Measurements from ENCODE around the gene TM6SF1. TPM values are rescaled to one million over a fixed set of nuclear protein-coding genes. Genes with fewer than 3 reads are reported as not detected.

TM6SF1 gene
- under 1 TPM in 1 of 2 donors, not detected in 1; 0.33 TPM for total RNA-seq

GRCh38 chr15:83106994-83107840 lies at the start of gene TM6SF1:
Gene TM6SF1, plus strand, starts transcription at chr15:83107645. Its CDS starts 36 bp downstream, at chr15:83107681.

GRCh38 chr15:83066734-83067637 lies 40.5 kb upstream of the TM6SF1 start, which contains the start of gene BTBD1:
Gene BTBD1, minus strand, starts transcription at chr15:83067252. Its CDS starts 101 bp downstream, at chr15:83067151.

Small RNAs within 50 kb of the gene (small RNA-seq; reads per million reads assigned to genes)
- gene MIR4515 = 0 to 0.35 reads per million in 2 donors

Other genes starting within 250 kb of the TM6SF1 start
- 1 to 10 TPM; 5.0 to 9.3 TPM for gene HOMER2, start 154.9 kb upstream of the TM6SF1 start, total RNA-seq
- gene RAMAC, start 121.4 kb upstream of the TM6SF1 start, total RNA-seq = 10 to 100 TPM; 27.5 to 41.6 TPM
- 10 to 100 TPM; 12.3 to 14.1 TPM for gene C15orf40, start 96.0 kb upstream of the TM6SF1 start, total RNA-seq
- gene BTBD1, start 40.4 kb upstream of the TM6SF1 start, total RNA-seq = 100 to 1,000 TPM in 1 of 2 donors, 10 to 100 TPM in 1; 88.1 to 117 TPM
- gene HDGFL3, start 100.2 kb downstream of the TM6SF1 start, total RNA-seq = 10 to 100 TPM; 20.0 to 27.5 TPM
- 1 to 10 TPM; 1.4 to 2.0 TPM for gene BNC1, start 177.0 kb downstream of the TM6SF1 start, total RNA-seq

All from melanocyte of skin (primary cell).